ENCODE data around the gene CTTNBP2.

Gene CTTNBP2

GRCh38 chr7:117873310-117874190, at the start of gene CTTNBP2:
CTTNBP2 (minus strand) TSS chr7:117873441; CDS start chr7:117873415, 26 bp downstream.
- DNase-seq (ENCODE audit: low spot score): peak; percentile 46

DNA sequence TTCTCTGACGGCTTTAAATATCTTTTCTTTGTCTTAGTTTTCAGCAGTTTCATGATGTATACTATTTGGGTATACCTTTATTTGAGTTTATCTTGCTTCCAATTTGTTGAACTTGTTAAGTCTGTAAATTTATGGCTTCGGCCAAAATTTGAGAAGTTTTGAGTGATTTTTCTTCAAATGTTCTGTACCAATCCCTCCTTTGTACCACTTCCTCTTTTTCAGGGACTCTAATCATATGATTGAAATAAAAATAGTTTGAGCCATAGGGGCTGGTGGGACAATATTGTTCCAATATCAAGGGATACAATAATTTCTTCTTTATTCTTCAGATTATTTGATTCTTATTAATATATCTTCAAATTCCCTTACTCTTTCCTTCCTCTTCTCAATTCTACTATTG, 43.1 kb upstream of the CTTNBP2 start:
- DNase-seq (ENCODE audit: low spot score): no peak

GRCh38 chr7:117912421-117912820, 39.2 kb upstream of the CTTNBP2 start:
- DNase-seq (ENCODE audit: low spot score): no peak

DNA sequence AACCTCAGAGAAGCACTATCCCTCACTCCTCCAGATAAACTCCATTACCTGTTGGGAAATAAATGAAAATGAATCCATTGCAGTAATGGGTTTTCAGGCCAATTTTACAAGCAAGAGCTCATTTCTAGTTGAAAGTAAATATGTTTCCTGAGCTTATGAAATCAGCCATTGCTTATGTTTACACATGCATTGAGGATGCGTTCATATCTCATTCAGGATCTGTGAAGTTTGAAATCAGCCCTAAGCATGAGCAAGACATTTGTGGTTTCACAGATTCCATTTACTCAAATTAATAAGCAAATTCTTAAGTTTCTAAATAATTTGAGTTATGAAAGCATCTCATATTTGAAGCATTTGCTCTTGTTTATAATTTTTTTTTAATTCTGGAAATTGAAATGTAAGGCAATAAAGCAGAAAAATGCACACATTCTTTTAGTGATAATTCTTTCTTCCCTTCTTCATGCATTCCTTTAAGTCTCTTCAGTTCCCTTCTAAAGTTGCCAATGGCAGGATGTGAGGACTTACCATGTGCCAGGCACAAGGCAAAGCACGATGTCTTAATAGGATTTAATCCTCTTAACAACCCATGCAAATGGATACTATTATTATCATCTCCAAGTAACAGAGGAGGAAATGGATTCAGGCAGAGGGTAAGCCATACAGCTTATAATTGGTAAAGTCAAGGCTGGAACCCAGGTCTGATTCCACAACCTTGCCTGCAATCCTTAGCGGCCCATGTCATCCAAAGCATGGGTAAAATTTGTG, 35.0 kb upstream of the CTTNBP2 start:
- no peak for DNase-seq (ENCODE audit: low spot score)

DNA sequence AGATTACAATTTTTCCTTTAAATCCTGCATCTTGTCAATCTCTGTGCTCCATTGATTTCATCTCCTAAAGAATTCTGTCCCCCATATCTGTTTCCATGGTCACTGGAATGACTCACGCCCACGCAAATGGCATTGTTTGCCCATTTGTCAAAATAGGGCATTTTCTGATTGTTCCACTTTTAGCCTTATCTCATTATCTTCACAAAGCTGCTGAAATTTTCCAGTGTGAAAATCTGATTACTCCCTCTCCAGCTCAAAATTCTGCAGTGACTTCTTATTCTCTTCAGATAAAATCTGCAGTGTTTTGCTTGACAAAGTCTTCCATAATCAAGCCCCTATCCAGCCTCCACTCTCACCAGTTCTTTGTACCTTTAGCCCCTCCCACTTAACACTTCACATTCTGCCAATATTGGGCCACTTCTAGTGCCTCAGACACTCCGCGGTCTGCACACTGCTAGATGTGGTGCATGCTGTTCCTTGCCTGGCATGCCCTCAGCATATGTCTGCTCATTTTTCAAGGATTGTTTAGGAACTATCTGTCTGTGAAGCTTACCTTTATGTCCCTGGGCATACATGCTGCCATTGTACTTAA, 33.9 kb upstream of the CTTNBP2 start:
- no peak for DNase-seq (ENCODE audit: low spot score)

GRCh38 chr7:117902314-117902889, 29.2 kb upstream of the CTTNBP2 start:
- DNase-seq (ENCODE audit: low spot score): no peak

GRCh38 chr7:117901089-117901797, 28.0 kb upstream of the CTTNBP2 start:
- no peak for DNase-seq (ENCODE audit: low spot score)

GRCh38 chr7:117896339-117896738, 23.1 kb upstream of the CTTNBP2 start:
- no peak for DNase-seq (ENCODE audit: low spot score)

- DNase-seq (ENCODE audit: low spot score): no peak
Measured at GRCh38 chr7:117895276-117895675, 22.0 kb upstream of the CTTNBP2 start.

DNA sequence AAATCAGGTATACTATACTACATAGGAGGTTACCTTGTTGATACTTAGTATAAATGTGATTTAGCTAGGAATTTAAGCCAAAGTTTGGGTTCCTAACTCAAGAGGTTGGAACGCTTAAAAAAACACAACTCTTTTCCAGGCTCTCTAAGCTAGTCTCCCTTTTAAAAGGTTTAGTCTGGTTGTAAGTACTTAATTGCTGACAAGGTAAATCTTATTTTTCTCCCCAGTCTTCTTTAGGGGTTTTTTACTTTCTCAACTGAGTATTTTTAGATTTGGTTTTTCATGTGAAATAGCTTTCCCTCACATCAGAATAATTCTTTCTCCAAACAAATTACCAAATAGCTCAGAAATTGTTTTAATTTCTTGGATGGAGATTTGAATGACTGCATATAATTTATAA, 20.8 kb upstream of the CTTNBP2 start:
- no peak for DNase-seq (ENCODE audit: low spot score)

- DNase-seq (ENCODE audit: low spot score): no peak
Measured at GRCh38 chr7:117892821-117893220, 19.6 kb upstream of the CTTNBP2 start.

DNA sequence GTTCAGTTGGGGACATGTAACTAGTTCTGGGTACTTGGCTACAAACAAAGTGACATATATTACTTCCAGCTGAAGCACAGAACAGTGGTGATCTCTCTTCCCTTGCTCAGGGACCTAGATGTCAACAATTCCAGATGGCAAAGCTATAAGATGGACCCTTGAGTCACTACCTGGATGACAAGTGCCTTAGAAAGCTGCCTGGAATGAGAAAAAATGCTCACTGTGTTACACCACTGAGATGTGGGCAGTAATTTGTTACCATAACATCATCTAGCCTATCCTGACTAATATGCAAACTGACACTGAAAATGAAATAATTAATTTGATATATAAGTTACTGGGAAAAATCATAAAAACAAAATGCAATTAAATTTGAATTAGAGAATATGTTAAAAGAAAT, 16.4 kb upstream of the CTTNBP2 start:
- no peak for DNase-seq (ENCODE audit: low spot score)

DNA sequence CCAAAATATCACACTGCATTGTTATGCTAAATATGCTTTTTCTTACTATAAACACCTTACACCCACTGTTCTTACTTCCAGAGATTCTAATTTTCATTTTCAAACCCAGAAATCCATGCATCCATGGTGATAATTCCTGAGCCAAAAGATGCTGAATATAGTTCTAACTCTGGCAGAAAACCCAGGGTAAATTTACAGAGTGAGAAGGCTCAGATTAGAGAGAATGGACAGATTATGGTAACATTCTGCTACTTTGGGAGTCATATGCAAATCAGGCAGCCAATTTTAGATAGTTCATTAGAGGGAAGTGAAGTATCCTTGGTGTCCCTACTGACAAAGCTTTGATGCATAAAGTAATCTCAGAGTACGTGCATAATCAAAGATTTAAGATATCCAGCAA, 15.4 kb upstream of the CTTNBP2 start:
- no peak for DNase-seq (ENCODE audit: low spot score)

GRCh38 chr7:117882594-117882993, 9.4 kb upstream of the CTTNBP2 start:
- DNase-seq (ENCODE audit: low spot score): no peak

- DNase-seq (ENCODE audit: low spot score): no peak
Measured at GRCh38 chr7:117876761-117877160, 3.5 kb upstream of the CTTNBP2 start.

GRCh38 chr7:117875566-117875965, 2.3 kb upstream of the CTTNBP2 start:
- DNase-seq (ENCODE audit: low spot score): no peak

DNA sequence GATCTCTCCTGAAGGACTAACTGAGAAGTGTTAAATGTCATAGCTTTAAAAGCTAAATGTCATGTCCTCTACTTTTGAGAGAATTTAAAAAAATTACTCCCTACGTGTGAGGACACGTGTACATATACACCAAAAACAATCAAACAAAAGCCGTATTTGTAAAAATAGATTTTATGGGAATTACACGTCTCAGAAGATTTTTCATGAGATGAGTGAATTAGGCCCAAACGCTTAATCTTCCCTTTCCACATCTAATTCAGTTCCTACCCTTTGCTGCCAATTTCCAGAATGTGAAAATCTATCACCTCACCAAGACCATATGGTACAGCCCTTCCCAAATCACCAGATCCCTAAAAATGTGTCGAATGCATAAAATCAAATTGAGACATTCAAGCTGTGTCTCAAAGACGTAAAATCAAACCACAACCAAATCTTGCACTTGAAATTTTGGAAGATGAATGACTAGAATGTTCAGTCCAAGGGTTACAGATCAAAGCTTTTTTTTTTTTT, 1.0 kb upstream of the CTTNBP2 start:
- no peak for DNase-seq (ENCODE audit: low spot score)

DNA sequence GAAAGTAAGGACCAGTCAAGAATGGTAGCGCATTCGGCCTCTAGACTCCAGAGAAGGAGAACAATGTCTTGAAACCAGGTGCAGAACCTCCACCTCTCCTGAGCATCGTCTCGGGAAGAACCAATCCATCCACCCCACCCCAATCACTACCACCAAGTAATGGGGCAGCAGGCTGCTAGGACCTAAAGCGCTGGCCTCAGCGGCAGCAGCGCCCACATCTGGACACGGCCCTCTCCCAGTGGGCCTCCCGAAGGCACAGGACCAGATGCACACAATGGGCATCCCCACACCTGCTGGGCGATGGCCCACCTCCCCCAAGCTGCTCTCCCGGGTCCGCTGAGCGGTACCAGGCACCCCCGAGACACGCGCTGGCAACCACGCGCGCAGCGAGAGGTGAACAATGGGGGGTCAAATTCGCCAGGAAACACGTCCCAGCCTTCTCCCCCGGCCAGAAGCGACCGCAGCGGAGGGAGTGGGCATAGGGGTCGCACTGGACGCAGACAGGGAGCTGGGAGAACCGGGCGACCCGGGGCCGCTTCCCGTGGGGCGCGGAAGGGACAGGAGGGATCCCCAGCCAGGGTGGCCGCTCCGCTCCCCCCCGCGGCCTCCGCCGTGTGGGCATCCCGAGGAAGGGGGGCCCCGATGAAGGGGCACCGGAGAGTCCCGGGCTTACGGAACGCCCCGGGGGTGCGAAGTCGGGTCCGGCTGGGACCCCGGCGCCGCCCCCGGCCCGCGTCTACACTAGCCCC, 506 bp downstream of the CTTNBP2 start:
- no peak for DNase-seq (ENCODE audit: low spot score)

DNA sequence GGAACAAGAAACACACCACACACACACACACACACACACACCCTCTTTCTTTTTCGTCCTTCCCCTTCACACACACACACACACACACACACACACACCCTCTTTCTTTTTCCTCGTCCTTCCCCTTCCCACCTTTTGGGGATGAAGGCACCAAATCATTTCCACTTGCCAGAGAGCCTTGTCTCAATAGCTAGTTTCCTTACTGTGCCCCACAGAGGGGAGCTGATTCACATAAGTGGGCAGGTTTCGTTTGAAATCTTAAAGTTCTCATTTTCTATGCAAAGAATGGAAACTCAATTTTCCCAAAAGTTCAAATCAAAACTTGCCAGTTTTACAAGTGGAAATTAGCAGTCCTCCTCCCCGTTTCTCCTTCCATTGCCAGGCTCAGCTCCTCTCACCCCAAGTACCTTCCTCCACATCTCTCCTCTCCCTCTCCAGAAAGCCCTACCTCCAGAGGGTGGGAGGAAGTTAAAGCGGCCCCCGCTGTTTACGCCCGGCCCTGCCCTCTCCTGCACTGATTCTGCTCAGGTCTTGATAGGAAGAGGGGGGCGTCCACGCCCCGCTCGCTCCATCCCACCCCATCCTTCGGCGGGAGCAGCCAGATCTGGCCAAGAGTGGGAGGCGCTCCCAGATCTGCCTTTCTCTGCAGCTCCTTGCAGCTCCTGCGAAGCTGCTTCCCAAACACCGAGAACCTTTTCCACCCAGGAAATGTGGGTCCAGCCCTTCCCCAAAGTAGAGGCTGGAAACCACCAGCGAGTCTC, 1.3 kb downstream of the CTTNBP2 start:
- no peak for DNase-seq (ENCODE audit: low spot score)

DNA sequence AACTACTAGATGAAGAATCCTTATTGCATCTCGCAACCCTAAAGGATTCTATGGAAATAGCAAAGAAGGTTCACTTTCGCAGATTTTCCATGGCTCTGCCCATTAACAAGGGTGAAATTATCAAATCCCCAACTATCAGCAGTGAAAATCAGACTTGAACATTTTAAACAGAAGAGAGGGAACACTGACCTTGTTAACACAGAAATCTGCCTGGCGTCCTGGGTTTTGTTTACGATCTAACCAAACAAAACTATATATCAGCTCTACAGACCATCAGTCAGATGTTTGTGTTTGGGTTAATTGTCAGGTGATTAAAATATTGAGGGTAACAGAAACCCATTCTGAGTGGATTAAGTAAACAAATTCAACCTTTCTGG, 1.9 kb downstream of the CTTNBP2 start:
- no peak for DNase-seq (ENCODE audit: low spot score)
